ENCODE data around the gene TOM1.

- no peak for TF ChIP-seq POLR2A (IDR thresholded peaks at IDR 0.05; ENCODE audit: low read depth, low read length)
- TF ChIP-seq SPI1 (IDR thresholded peaks at IDR 0.05; ENCODE audit: low read depth, low read length), result no peak
- no peak for TF ChIP-seq POLR2AphosphoS5 (IDR thresholded peaks at IDR 0.05; ENCODE audit: low read depth, low read length)
- no peak for TF ChIP-seq PAX5 (IDR thresholded peaks at IDR 0.05; ENCODE audit: insufficient read depth, low read length, severe bottlenecking)
- TF ChIP-seq TAF1 (IDR thresholded peaks at IDR 0.05; ENCODE audit: low read depth, low read length), result no peak
Observed at GRCh38 chr22:35303029-35303624, 3.4 kb downstream of the TOM1 start.
